Lung (tissue), 12 donors: ENCODE results near the gene GPNMB. TPM values are rescaled to one million over a fixed set of nuclear protein-coding genes. Genes with fewer than 3 reads are reported as not detected.

Source experiments
- ATAC-seq: fragments of 200-7000 bp; cut with Tn5 transposase; one replicate; pipeline ENCODE4 v1.9.1; 2020; ENCODE audit warnings: moderate number of reproducible peaks; ENCODE audit not compliant: insufficient read depth, low FRiP score
- DNase-seq, 3 donors: peaks; one replicate each; pipeline ENCODE4 v3.0.0-alpha.2; 2013 to 2017
- H3K27ac ChIP-seq, 2 donors: one replicate each; pipeline ENCODE4 v1.5.1; 2013; ENCODE audit warnings: mild to moderate bottlenecking in 2 of 2, moderate library complexity in 2 of 2, control low read depth in 1 of 2, inconsistent platforms in 1 of 2, low read depth in 1 of 2, low read length in 1 of 2
- H3K27me3 ChIP-seq, 3 donors: one replicate each; pipeline ENCODE4 v1.5.1; 2013; ENCODE audit warnings: low read length in 2 of 3; ENCODE audit not compliant: control insufficient read depth in 3 of 3, insufficient read depth in 3 of 3
- H3K36me3 ChIP-seq, 4 donors: one replicate each; pipeline ENCODE4 v1.5.1; 2013; ENCODE audit warnings: low read length in 4 of 4, mild to moderate bottlenecking in 1 of 4, moderate library complexity in 1 of 4; ENCODE audit not compliant: control insufficient read depth in 4 of 4, insufficient read depth in 4 of 4
- H3K4me1 ChIP-seq, 5 donors: one replicate each; pipeline ENCODE4 v1.5.1; 2013; ENCODE audit warnings: low read length in 5 of 5, mild to moderate bottlenecking in 2 of 5, moderate library complexity in 1 of 5; ENCODE audit not compliant: control insufficient read depth in 5 of 5, insufficient read depth in 5 of 5
- H3K4me3 ChIP-seq: one replicate; pipeline ENCODE4 v1.5.1; 2013; ENCODE audit warnings: mild to moderate bottlenecking, control low read depth, moderate library complexity
- H3K9ac ChIP-seq, 2 donors: one replicate each; pipeline ENCODE4 v1.5.1; 2013; ENCODE audit warnings: low read length in 2 of 2, control low read depth in 1 of 2; ENCODE audit not compliant: insufficient read depth in 1 of 2
- H3K9me3 ChIP-seq, 4 donors: one replicate each; pipeline ENCODE4 v1.5.1; 2013; ENCODE audit warnings: low read length in 3 of 4, mild to moderate bottlenecking in 1 of 4, moderate library complexity in 1 of 4; ENCODE audit not compliant: control insufficient read depth in 4 of 4, insufficient read depth in 3 of 4
- WGBS, 2 donors: extraction: QIAGEN DNeasy Blood & Tissue Kit; methylation state at CpG; one replicate each; pipeline ENCODE4 v1.1.7; 2013; 5-methylcytosine and 5-hydroxymethylcytosine counted together
- polyA plus RNA-seq, 2 donors: library from polyadenylated mRNA; stranded (reverse); fragments of 200-250 nt; gene quantifications; one replicate each; pipeline ENCODE4 v1.2.1, GENCODE V29; 2013
- total RNA-seq, 2 donors: library from RNA; depleted of rRNA in 1 of 2; stranded (reverse); fragments of >200 nt in 1 of 2; gene quantifications; one replicate each; pipeline ENCODE4 v1.2.1, GENCODE V29; 2014 to 2021
- TF ChIP-seq, protein P1 (sequence below): IDR thresholded peaks from 2 replicates; pipeline ENCODE4 v1.5.1; 2012; ENCODE audit warnings: mild to moderate bottlenecking; ENCODE audit errors: control extremely low read depth, extremely low read depth
- donor health status: control.
- donor health status: control.
- donor health status: Bipolar disorder and iron deficiency.
- donor health status: healthy.
- donor health status: DM: yes; HTN: yes; CAD: no.

Gene GPNMB
- total and polyA plus RNA-seq, 4 donors = 47.7 to 127 (median 77.5) TPM

DNA sequence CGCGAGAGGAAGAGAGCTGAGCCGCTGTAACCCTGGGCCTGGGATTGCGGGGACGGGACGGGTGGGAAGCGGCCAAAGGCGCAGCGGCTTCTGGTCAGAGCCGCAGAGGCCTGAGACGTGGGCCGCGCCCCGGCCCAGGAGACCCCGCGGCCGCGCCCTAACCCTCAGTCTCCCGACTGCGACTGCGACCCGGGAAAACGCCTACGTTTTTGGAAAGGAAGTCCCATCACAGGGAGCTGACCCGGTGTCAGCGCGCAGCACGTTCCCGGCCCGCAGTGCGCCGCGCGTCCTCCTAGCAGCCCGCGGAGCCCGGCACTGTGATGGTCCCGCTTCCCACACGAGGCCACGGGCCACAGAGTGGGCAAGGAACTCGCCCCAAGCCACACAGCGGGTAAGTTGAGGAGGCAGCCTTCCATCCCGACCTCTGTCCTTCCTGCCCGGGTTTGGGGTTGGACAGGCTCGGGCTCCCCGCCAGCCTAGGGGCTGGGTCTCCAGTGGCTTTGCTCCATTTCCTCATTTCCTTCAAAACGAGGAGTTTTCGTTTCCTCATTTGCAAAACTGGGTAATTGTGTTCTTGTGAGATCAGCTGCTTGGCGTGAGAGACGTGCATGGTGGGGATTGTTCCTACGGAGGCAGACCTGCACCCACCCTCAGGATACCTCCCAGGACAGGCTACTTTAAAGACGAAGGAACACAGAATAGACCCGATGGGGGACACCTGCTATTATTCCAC lies 1.2 kb downstream of the GPNMB start:
- Histone ChIP-seq H3K9me3 (peaks cover 0 to 2% (median 0%) of the 10 kb centered on the region in 4 donors), H3K9ac (peak overlapping the region in 1 of 2 donors; percentile 11), H3K4me3 (no peak overlapping the region), H3K4me1 (peaks cover 0 to 11% (median 2%) of the 10 kb centered on the region in 5 donors), H3K27ac (peak overlapping the region; percentile 54 to 65), H3K36me3 (peaks cover 0 to 4% (median 0%) of the 10 kb centered on the region in 4 donors), H3K27me3 (peaks cover 0 to 6% (median 0%) of the 10 kb centered on the region in 3 donors)
- TF ChIP-seq, protein P1, sequence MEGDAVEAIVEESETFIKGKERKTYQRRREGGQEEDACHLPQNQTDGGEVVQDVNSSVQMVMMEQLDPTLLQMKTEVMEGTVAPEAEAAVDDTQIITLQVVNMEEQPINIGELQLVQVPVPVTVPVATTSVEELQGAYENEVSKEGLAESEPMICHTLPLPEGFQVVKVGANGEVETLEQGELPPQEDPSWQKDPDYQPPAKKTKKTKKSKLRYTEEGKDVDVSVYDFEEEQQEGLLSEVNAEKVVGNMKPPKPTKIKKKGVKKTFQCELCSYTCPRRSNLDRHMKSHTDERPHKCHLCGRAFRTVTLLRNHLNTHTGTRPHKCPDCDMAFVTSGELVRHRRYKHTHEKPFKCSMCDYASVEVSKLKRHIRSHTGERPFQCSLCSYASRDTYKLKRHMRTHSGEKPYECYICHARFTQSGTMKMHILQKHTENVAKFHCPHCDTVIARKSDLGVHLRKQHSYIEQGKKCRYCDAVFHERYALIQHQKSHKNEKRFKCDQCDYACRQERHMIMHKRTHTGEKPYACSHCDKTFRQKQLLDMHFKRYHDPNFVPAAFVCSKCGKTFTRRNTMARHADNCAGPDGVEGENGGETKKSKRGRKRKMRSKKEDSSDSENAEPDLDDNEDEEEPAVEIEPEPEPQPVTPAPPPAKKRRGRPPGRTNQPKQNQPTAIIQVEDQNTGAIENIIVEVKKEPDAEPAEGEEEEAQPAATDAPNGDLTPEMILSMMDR = no peak
- WGBS, 2 donors = 3 to 11% methylated on average over 53 of the region's 53 CpGs
- DNase-seq (peak; percentile 31 to 57 (median 36)), ATAC-seq (peak; percentile 70)

DNA sequence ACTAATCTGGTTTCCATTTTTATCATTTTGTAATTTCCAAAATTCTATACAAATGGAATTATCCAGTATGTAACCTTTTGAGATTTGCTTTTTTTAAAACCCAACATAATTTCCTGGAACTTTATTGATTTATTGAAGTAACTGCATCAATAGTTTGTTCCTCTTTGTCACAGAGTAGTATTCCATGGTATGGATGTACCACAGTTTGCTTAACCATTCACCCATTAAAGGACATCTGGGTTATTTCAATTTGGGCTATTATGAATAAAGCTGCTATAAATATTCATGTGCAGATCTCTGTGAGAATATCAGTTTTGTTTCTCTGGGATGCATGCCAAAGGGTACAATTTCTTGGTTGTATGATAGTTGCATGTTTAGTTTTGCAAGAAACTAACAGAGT lies 2.9 kb downstream of the GPNMB start:
- peaks cover 0 to 6% (median 0%) of the 10 kb centered on the region in 3 donors for H3K27me3 ChIP-seq
- H3K4me3 ChIP-seq = no peak overlapping the region
- peaks cover 0 to 4% (median 0%) of the 10 kb centered on the region in 4 donors for H3K36me3 ChIP-seq
- peaks cover 0 to 2% (median 0%) of the 10 kb centered on the region in 4 donors for H3K9me3 ChIP-seq
- H3K4me1 ChIP-seq = peaks cover 0 to 7% (median 0%) of the 10 kb centered on the region in 5 donors
- H3K9ac ChIP-seq = no peak overlapping the region
- ATAC-seq (no peak), DNase-seq (no peak)
- TF ChIP-seq, protein P1 = no peak
- H3K27ac ChIP-seq = no peak overlapping the region

DNA sequence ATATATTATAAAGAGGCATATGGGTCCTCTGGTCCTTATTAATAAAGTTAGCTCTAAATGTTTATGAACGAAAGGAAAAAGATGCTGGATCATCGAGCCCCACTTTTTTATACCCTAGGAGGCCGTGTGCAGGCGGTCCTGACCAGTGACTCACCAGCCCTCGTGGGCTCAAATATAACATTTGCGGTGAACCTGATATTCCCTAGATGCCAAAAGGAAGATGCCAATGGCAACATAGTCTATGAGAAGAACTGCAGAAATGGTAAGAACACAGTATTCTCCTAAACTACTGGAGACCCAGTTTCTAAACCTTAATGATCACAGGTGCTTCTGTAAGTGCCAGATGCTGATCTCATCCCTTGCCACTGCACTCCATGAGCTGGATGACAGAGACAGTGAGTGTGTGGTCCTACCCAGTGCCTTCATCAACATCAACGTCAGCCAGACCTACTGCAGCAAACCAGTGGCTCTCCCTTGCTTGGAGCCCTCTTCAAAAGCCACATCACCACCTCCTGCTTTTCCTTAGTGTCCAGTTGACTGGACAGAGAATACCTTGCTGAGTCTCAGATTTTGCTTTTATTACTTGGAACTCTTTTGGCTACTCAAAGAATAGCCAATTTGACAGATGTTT lies 7.6 kb downstream of the GPNMB start:
- TF ChIP-seq, protein P1 = no peak
- H3K27ac ChIP-seq = no peak overlapping the region
- ATAC-seq = no peak
- DNase-seq = no peak
- peaks cover 0 to 15% (median 0%) of the 10 kb centered on the region in 4 donors for H3K36me3 ChIP-seq
- 91 to 94% methylated on average over 7 of the region's 7 CpGs for WGBS, 2 donors
- H3K4me1 ChIP-seq = no peaks in the 10 kb centered on the region
- no peak overlapping the region for H3K4me3 ChIP-seq
- H3K27me3 ChIP-seq = peaks cover 0 to 2% (median 0%) of the 10 kb centered on the region in 3 donors
- H3K9ac ChIP-seq = no peak overlapping the region
- peaks cover 0 to 2% (median 0%) of the 10 kb centered on the region in 4 donors for H3K9me3 ChIP-seq
